ENCODE measurements around the gene SEMA3B. TPM values are rescaled to one million over a fixed set of nuclear protein-coding genes. Genes with fewer than 3 reads are reported as not detected.

SEMA3B gene
- total and polyA plus RNA-seq, 9 of the 15 experiments (the other 6 are each of a cell fraction or from before 2014, with no cell fraction given) = 0.03 to 1.8 (median 0.55) TPM; not detected in 1

GRCh38 chr3:50270422-50271224, 1.7 kb downstream of the SEMA3B start:
- Histone ChIP-seq H3K79me2 (ENCODE audit: control insufficient read depth, insufficient read depth, low read length) (no peaks in the 10 kb centered on the region), H3K9me1 (ENCODE audit: control insufficient read depth, insufficient read depth, low read length) (no peaks in the 10 kb centered on the region), H3K27me3 (ENCODE audit: control insufficient read depth in 2 of 2, insufficient read depth in 2 of 2, low read length in 2 of 2) (no peaks in the 10 kb centered on the region), H2AFZ (ENCODE audit: low read depth, low read length) (no peak overlapping the region), H3K4me1 (replicated peaks in 1 of 2; ENCODE audit: control insufficient read depth in 2 of 2, insufficient read depth in 2 of 2, low read length in 2 of 2) (peaks cover 4 to 65% of the 10 kb centered on the region in 2 experiments; a peak in 3 of 5 replicates), H3K9me3 (replicated peaks; ENCODE audit: control insufficient read depth, insufficient read depth, low read depth, low read length) (no peaks in the 10 kb centered on the region), H3K27ac (ENCODE audit: extremely low read depth, low read depth, low read length) (no peak overlapping the region), H3K36me3 (ENCODE audit: control insufficient read depth, insufficient read depth, low read length) (no peaks in the 10 kb centered on the region), H3K4me3 (no peak overlapping the region), H3K4me2 (ENCODE audit: insufficient read depth, low read length) (no peak overlapping the region), H4K20me1 (replicated peaks; ENCODE audit: control insufficient read depth, insufficient read depth, low read length) (no peaks in the 10 kb centered on the region; the same call in 1 of the 2 replicates), H3K9ac (ENCODE audit: insufficient read depth in 1 of 2, low read depth in 2 of 2, low read length in 2 of 2) (peak overlapping the region in 1 of 2 experiments; percentile 48; a peak in 2 of 4 replicates)
- 48% methylated on average over 14 of the region's 19 CpGs for WGBS (ENCODE audit: insufficient coverage, low coverage, missing lambda C conversion rate)
- intact Hi-C loops (cut with micrococcal nuclease) = loop anchor here (5.0 kb wide), 1 partner anchor 148 kb away; no protein-coding TSS in a partner anchor
- DNase-seq (ENCODE audit: extremely low read depth in 1 of 4, low spot score in 3 of 4) (no peak), ATAC-seq (no peak), FAIRE-seq (no peak)
- in situ Hi-C loops (cut with MboI) = loop anchor here (5.0 kb wide), 2 partner anchors 43 to 78 kb away; partner anchors contain the start of gene GNAT1
- no peak for TF ChIP-seq GABPB2 (CRISPR knock-in tag; conservative IDR thresholded peaks at IDR 0.05)
- no peak for TF ChIP-seq MLLT1 (IDR thresholded peaks at IDR 0.05)
- no peak for TF ChIP-seq PURB (CRISPR knock-in tag; IDR thresholded peaks at IDR 0.05; ENCODE audit: low read depth)
- TF ChIP-seq ARID3A (IDR thresholded peaks at IDR 0.05; ENCODE audit: borderline replicate concordance, low read depth, low read length) = no peak
- no peak for TF ChIP-seq MCM7 (IDR thresholded peaks at IDR 0.05)
- no peak for TF ChIP-seq ZNF57 (CRISPR knock-in tag; IDR thresholded peaks at IDR 0.05)
- no peak for TF ChIP-seq ZNF586 (CRISPR knock-in tag; conservative IDR thresholded peaks at IDR 0.05)
- BruUV-seq (replicated peaks) = no TSS peak
- CTCF ChIA-PET (ENCODE audit: low intra/inter-chr PET ratio) = interaction anchor here (1.2 to 4.1 kb wide), 2 partner anchors 44 to 76 kb away, joined by 4 to 37 read pairs; no protein-coding TSS in a partner anchor
- POLR2A ChIA-PET = interaction anchor here (0.6 to 1.1 kb wide), 4 partner anchors 35 to 105 kb away, joined by 3 to 4 read pairs (median 4); partner anchors contain the start of gene GNAI2
